ENCODE data around the gene ZSWIM6.

Gene ZSWIM6

GRCh38 chr5:61394078-61394704 lies 62.1 kb downstream of the ZSWIM6 start:
- DNase-seq (ENCODE audit: low read depth in 2 of 2) = no peak
- no peak overlapping the region for H3K4me3 ChIP-seq (replicated peaks in 1 of 2; ENCODE audit: low read depth in 2 of 2, low read length in 2 of 2)
- no peak for TF ChIP-seq CTCF (IDR thresholded peaks at IDR 0.05; ENCODE audit: low read depth, low read length)

GRCh38 chr5:61394793-61395192 lies 62.7 kb downstream of the ZSWIM6 start:
- no peak for DNase-seq (ENCODE audit: low read depth in 2 of 2)

DNA sequence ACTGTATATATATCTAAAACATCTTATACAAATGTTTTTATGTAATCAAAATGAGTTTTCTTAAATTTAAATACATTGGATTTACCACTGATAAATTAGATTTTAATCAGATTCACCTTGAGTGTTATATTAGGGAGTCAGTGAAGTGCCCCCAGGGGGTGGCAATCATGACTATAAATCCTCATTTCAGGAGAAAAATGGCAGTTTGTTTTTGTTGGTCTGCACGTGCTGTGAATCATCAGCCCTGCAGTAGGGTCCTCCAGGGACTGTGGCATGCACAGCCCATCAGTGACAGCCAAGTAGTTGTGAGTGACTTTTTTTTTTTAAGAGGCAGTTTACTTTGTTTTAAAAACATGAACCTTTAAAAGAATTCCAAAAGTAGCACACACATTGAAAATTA lies 65.2 kb downstream of the ZSWIM6 start:
- TF ChIP-seq CTCF (IDR thresholded peaks at IDR 0.05; ENCODE audit: low read depth, low read length) = no peak
- no peak overlapping the region for H3K4me3 ChIP-seq (replicated peaks in 1 of 2; ENCODE audit: low read depth in 2 of 2, low read length in 2 of 2)
- peak in 1 of 2 donors; percentile 30 for DNase-seq (ENCODE audit: low read depth in 2 of 2)

More at GRCh38 chr5:61394793-61395192, 62.7 kb downstream of the ZSWIM6 start:
- H3K4me3 ChIP-seq (replicated peaks in 1 of 2; ENCODE audit: low read depth in 2 of 2, low read length in 2 of 2) = no peak overlapping the region
- TF ChIP-seq CTCF (IDR thresholded peaks at IDR 0.05; ENCODE audit: low read depth, low read length) = no peak

DNA sequence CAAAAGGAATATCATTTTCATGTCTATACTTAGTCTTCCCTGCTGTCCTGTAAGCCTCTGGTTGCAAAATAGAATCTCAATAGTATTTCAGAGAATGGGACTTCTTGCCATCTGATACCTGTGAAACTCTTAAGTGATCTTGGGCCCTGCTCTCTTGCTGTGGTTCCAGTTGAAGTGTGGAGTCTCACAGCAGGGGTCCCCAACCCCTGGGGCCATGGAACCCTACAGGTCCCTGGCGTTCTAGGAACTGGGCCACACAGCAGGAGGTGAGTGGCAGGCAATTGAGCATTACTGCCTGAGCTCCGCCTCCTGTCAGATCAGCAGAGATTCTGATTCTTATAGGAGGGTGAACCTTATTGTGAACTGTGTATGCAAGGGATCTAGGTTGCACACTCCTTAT lies 65.9 kb downstream of the ZSWIM6 start:
- DNase-seq (ENCODE audit: low read depth in 2 of 2) = no peak
- TF ChIP-seq CTCF (IDR thresholded peaks at IDR 0.05; ENCODE audit: low read depth, low read length) = no peak
- H3K4me3 ChIP-seq (replicated peaks in 1 of 2; ENCODE audit: low read depth in 2 of 2, low read length in 2 of 2) = no peak overlapping the region

DNA sequence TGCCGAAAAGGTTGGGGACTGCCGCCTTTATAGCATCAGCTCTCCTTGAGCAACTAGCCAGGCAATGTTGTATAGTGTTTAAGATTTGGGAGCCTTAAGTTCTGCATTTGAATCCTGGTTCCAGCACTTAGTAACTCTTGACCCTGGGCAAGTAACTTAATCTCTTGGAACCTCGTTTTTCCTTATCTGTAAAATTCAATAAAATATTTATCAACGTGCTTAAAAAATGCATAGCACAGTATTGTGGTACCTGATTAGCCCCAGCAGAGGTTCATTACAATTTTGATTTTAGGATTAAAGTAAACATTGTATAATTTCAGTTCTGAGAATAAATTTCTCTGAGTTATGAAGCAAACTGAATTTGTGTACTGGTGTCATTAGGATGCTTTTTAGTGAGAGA lies 66.4 kb downstream of the ZSWIM6 start:
- H3K4me3 ChIP-seq (replicated peaks in 1 of 2; ENCODE audit: low read depth in 2 of 2, low read length in 2 of 2) = no peak overlapping the region
- DNase-seq (ENCODE audit: low read depth in 2 of 2) = no peak
- no peak for TF ChIP-seq CTCF (IDR thresholded peaks at IDR 0.05; ENCODE audit: low read depth, low read length)

DNA sequence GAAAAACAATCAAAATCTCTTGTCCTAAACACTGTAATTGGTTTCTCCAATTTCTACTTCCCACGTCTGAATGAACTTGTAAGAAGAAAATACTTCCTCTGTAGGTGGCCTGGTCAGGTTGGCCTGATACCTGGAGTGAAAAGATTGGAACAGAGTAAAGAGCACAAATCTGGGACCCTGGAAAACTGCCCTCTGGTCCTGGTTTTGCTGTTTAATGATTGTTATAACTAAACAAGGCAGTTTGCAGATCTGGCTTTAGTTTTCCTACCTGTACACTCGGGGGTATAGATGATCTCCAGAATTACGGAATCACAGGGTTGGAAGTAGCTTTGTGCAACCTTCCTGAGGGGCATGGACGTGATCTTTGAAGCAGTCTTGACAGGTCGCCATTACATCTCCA lies 67.6 kb downstream of the ZSWIM6 start:
- no peak overlapping the region for H3K4me3 ChIP-seq (replicated peaks in 1 of 2; ENCODE audit: low read depth in 2 of 2, low read length in 2 of 2)
- no peak for TF ChIP-seq CTCF (IDR thresholded peaks at IDR 0.05; ENCODE audit: low read depth, low read length)
- no peak for DNase-seq (ENCODE audit: low read depth in 2 of 2)

DNA sequence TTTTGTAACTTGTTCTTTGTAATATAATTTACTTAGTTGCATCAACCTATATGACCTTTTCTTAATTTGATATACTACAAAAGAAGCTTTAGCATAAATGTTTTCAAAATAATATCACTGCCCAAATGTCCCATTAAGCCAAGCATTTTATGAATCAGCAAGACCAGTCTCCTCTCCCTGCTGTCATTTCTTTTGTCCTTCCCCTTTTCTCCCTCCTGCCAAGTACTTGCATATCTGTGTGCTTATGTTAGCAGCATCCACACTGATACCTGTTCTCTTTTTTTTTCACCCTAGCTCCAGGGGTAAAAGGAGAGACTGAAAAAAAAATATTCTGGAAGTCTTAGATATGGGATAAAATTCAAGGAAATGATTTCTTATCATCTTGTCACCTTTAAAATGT lies 69.7 kb downstream of the ZSWIM6 start:
- TF ChIP-seq CTCF (IDR thresholded peaks at IDR 0.05; ENCODE audit: low read depth, low read length) = no peak
- no peak overlapping the region for H3K4me3 ChIP-seq (replicated peaks in 1 of 2; ENCODE audit: low read depth in 2 of 2, low read length in 2 of 2)
- peak; percentile 66 to 78 for DNase-seq (ENCODE audit: low read depth in 2 of 2)
